Measurements from ENCODE around the gene ARHGAP22. TPM values are rescaled to one million over a fixed set of nuclear protein-coding genes. Genes with fewer than 3 reads are reported as not detected.

ARHGAP22 gene
- total and polyA plus RNA-seq, 2 of the 4 experiments (the other 2 are of a cell fraction), result 28.3 to 30.2 TPM

- TF ChIP-seq ELK1 (IDR thresholded peaks at IDR 0.05; ENCODE audit: borderline replicate concordance, low read depth, low read length), result no peak
- TF ChIP-seq CHD1 (IDR thresholded peaks at IDR 0.05; ENCODE audit: low read depth, low read length), result no peak
- TF ChIP-seq RFX5 (IDR thresholded peaks at IDR 0.05; ENCODE audit: low read depth, low read length), result no peak
Measured at GRCh38 chr10:48536916-48537890, 67.7 kb downstream of the ARHGAP22 start (continued).

GRCh38 chr10:48536156-48536500, 68.7 kb downstream of the ARHGAP22 start:
- Histone ChIP-seq H3K56ac (ENCODE audit: extremely low read depth, insufficient read depth, low read length) (no peak overlapping the region), H3K4me1 (ENCODE audit: control insufficient read depth, insufficient read depth, low read length) (peaks cover 1% of the 10 kb centered on the region; the same call in 1 of the 2 replicates), H3K4me3 (ENCODE audit: insufficient read depth, low read depth, low read length) (no peak overlapping the region), H2BK120ac (ENCODE audit: low read depth, low read length) (no peak overlapping the region), H2BK20ac (ENCODE audit: low read depth, low read length) (no peak overlapping the region), H4K8ac (ENCODE audit: low read depth in 2 of 2, low read length in 2 of 2) (no peak overlapping the region), H3K4ac (ENCODE audit: low read depth, low read length) (no peak overlapping the region), H4K20me1 (ENCODE audit: insufficient read depth, low read length) (no peaks in the 10 kb centered on the region), H3K9ac (ENCODE audit: low read depth, low read length) (no peak overlapping the region), H3K23ac (ENCODE audit: low read depth, low read length) (no peak overlapping the region), H3K27ac (ENCODE audit: insufficient read depth, low read length) (no peak overlapping the region), H3K4me2 (ENCODE audit: low read depth, low read length) (no peak overlapping the region), H2BK15ac (ENCODE audit: low read depth, low read length) (no peak overlapping the region), H3K18ac (ENCODE audit: low read depth, low read length) (no peak overlapping the region), H3K36me3 (ENCODE audit: control insufficient read depth, insufficient read depth, low read length) (peaks cover 5% of the 10 kb centered on the region; the same call in 1 of the 2 replicates), H4K5ac (ENCODE audit: low read depth, low read length) (no peak overlapping the region), H2AFZ (replicated peaks; ENCODE audit: low read length, poor library complexity) (peak overlapping the region; percentile 43), H3K9me3 (ENCODE audit: control insufficient read depth, insufficient read depth, low read length) (no peaks in the 10 kb centered on the region), H4K91ac (ENCODE audit: insufficient read depth, low read depth, low read length) (no peak overlapping the region), H3K9me1 (ENCODE audit: insufficient read depth, low read length) (peaks cover 8% of the 10 kb centered on the region; the same call in 1 of the 2 replicates), H2AK9ac (replicated peaks; ENCODE audit: low read depth, low read length, poor library complexity) (no peak overlapping the region), H3K27me3 (ENCODE audit: control insufficient read depth, insufficient read depth, low read length) (no peaks in the 10 kb centered on the region), H3K79me1 (ENCODE audit: low read depth in 1 of 2, low read length in 2 of 2) (peaks cover 6 to 69% of the 10 kb centered on the region in 2 experiments; a peak in 3 of 4 replicates), H2AK5ac (ENCODE audit: low read depth, low read length) (no peak overlapping the region), H2BK5ac (ENCODE audit: low read depth, low read length, poor library complexity, severe bottlenecking) (no peak overlapping the region), H3K14ac (replicated peaks; ENCODE audit: low read depth, low read length) (no peak overlapping the region)
- in situ Hi-C loops (cut with MboI; ENCODE audit: low sequenced_read_pairs), result no loop called here
- BruUV-seq (replicated peaks), result no TSS peak
- DNase-seq, result no peak
- POLR2A ChIA-PET (ENCODE audit: unreplicated experiment), result no interaction called here
- CTCF ChIA-PET, result interaction anchor here (0.9 kb wide), 1 partner anchor 120 kb away, joined by 8 read pairs; no protein-coding TSS in a partner anchor
- dilution Hi-C loops (cut with HindIII; ENCODE audit: low sequenced_read_pairs, unreplicated experiment), result no loop called here
- intact Hi-C loops (cut with micrococcal nuclease), result no loop called here
- no peak for ATAC-seq (ENCODE audit: low read depth)
- 100% methylated on average over 2 of the region's 3 CpGs; no CpG with 5 or more reads in 1 of the 2 experiments for WGBS, 2 experiments (ENCODE audit: extremely low coverage in 2 of 2, insufficient read length in 1 of 2)
- TF ChIP-seq RCOR1 (IDR thresholded peaks at IDR 0.05; ENCODE audit: insufficient replicate concordance, low read length), result no peak
- no peak for TF ChIP-seq RAD21 (IDR thresholded peaks at IDR 0.05; ENCODE audit: low read length)
- TF ChIP-seq MAZ (IDR thresholded peaks at IDR 0.05; ENCODE audit: borderline replicate concordance, low read depth, low read length), result no peak
- no peak for TF ChIP-seq BHLHE40 (IDR thresholded peaks at IDR 0.05; ENCODE audit: low read depth, low read length)
- no peak for TF ChIP-seq NFE2L2 (IDR thresholded peaks at IDR 0.05; ENCODE audit: low read depth, low read length)
- TF ChIP-seq MAFK (IDR thresholded peaks at IDR 0.05; ENCODE audit: low read depth, low read length), result no peak
- no peak for TF ChIP-seq SMC3 (IDR thresholded peaks at IDR 0.05; ENCODE audit: low read depth, low read length)
- TF ChIP-seq FOS (IDR thresholded peaks at IDR 0.05; ENCODE audit: low read depth, low read length), result no peak
- no peak for TF ChIP-seq POLR2A (IDR thresholded peaks at IDR 0.05; ENCODE audit: low read depth, low read length)
- no peak for TF ChIP-seq CHD1 (IDR thresholded peaks at IDR 0.05; ENCODE audit: low read depth, low read length)
- TF ChIP-seq CTCF (conservative IDR thresholded peaks at IDR 0.05; ENCODE audit: low read depth, low read length), result no peak
- no peak for TF ChIP-seq MXI1 (IDR thresholded peaks at IDR 0.05; ENCODE audit: borderline replicate concordance, low read depth, low read length)

Data from IMR-90 (cell line).